Measurements from ENCODE around the gene SIRT2. TPM values are rescaled to one million over a fixed set of nuclear protein-coding genes. Genes with fewer than 3 reads are reported as not detected.

The SIRT2 gene
- total RNA-seq, 2 experiments from 2014 or later = 36.4 to 40.3 TPM

- Mint-ChIP-seq H3K27me3 (ENCODE audit: low read depth) (no peaks in the 10 kb centered on the region), H3K4me3 (peak overlapping the region; percentile 47), H3K27ac (peak overlapping the region; percentile 72), H3K4me1 (ENCODE audit: low read depth) (peaks cover 66% of the 10 kb centered on the region), H3K9me3 (ENCODE audit: insufficient read depth) (no peaks in the 10 kb centered on the region), H3K36me3 (ENCODE audit: low read depth) (peaks cover 91% of the 10 kb centered on the region)
- CTCF ChIA-PET = interaction anchor here (1.4 kb wide), 1 partner anchor 9 kb away, joined by 5 read pairs; the partner anchor contains the start of gene ECH1
- POLR2A ChIA-PET = interaction anchor here (1.1 to 3.1 kb wide), 2 partner anchors 9 kb away, joined by 3 to 14 read pairs; partner anchors contain the start of genes ECH1 and HNRNPL
- DNase-seq (no peak), ATAC-seq (no peak)
Measured at GRCh38 chr19:38840583-38840968, 58.8 kb downstream of the SIRT2 start.

- DNase-seq (no peak), ATAC-seq (no peak)
- Mint-ChIP-seq H3K4me3 (no peak overlapping the region), H3K4me1 (ENCODE audit: low read depth) (peaks cover 63% of the 10 kb centered on the region), H3K27me3 (ENCODE audit: low read depth) (no peaks in the 10 kb centered on the region), H3K9me3 (ENCODE audit: insufficient read depth) (no peaks in the 10 kb centered on the region), H3K27ac (peak overlapping the region; percentile 25), H3K36me3 (ENCODE audit: low read depth) (peaks cover 91% of the 10 kb centered on the region)
- ChIA-PET POLR2A (interaction anchor here (3.1 kb wide), 1 partner anchor 9 kb away, joined by 14 read pairs; the partner anchor contains the start of gene HNRNPL), CTCF (interaction anchor here (1.4 kb wide), 1 partner anchor 9 kb away, joined by 5 read pairs; the partner anchor contains the start of gene ECH1)
Measured at GRCh38 chr19:38839816-38840582, 59.4 kb downstream of the SIRT2 start.

GRCh38 chr19:38838986-38839761, 60.2 kb downstream of the SIRT2 start:
- Mint-ChIP-seq H3K4me1 (ENCODE audit: low read depth) (peaks cover 56% of the 10 kb centered on the region), H3K27ac (peak overlapping the region; percentile 55), H3K9me3 (ENCODE audit: insufficient read depth) (no peaks in the 10 kb centered on the region), H3K27me3 (ENCODE audit: low read depth) (no peaks in the 10 kb centered on the region), H3K36me3 (ENCODE audit: low read depth) (peaks cover 86% of the 10 kb centered on the region), H3K4me3 (no peak overlapping the region)
- ChIA-PET POLR2A (interaction anchor here (1.0 to 3.1 kb wide), 2 partner anchors 10 to 39 kb away, joined by 3 to 14 read pairs; partner anchors contain the start of gene HNRNPL), CTCF (interaction anchor here (1.2 kb wide), 1 partner anchor 49 kb away, joined by 3 read pairs; no protein-coding TSS in a partner anchor)
- ATAC-seq = no peak
- no peak for DNase-seq

DNA sequence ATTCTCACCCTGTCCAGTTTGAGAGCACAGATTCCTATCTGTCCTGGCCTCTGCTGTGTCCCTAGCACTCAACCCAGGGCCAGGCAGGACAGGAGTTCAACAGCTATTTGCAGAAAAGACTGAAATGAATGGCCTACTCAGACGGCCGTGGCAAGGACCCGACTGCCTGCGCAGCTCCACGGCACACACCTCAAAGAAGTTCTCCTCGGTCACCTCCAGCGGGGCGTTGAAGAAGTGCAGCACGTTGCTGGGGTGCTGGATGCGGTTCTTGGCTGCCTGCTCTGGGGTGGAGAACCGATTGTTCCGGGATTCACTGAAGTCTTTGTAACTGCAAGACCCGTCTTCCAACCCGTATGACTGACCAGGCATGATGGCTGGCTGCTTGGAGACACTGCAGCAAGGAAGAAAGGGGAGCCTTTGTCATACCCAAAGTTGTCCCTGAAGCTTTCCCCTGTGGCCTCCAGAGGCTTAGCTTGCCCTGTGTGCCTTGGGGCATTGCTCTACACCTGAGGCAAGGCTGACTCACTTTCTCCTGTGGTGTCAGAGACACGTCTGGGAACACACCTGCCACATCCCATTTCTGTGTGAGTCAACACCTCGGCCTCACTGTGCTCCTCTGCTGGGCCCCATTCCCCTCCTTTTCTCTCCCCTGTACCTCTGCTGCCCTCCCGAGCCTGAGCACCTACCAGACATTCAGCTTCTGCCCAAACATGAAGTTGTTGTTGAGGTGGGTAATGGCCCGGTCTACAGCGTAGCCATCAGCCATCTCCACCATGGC, 61.0 kb downstream of the SIRT2 start:
- no peak for ATAC-seq
- no peaks in the 10 kb centered on the region for H3K27me3 Mint-ChIP-seq (ENCODE audit: low read depth)
- ChIA-PET POLR2A (interaction anchor here (0.6 to 3.1 kb wide), 5 partner anchors 10 to 1582 kb away, joined by 3 to 14 read pairs (median 3); partner anchors contain the start of gene HNRNPL), CTCF (interaction anchor here (0.8 to 1.2 kb wide), 2 partner anchors 49 to 92 kb away, joined by 3 to 4 read pairs; partner anchors contain the start of gene SARS2)
- H3K4me3 Mint-ChIP-seq = no peak overlapping the region
- peaks cover 78% of the 10 kb centered on the region for H3K36me3 Mint-ChIP-seq (ENCODE audit: low read depth)
- peaks cover 51% of the 10 kb centered on the region for H3K4me1 Mint-ChIP-seq (ENCODE audit: low read depth)
- DNase-seq = peak; percentile 28
- H3K9me3 Mint-ChIP-seq (ENCODE audit: insufficient read depth) = no peaks in the 10 kb centered on the region
- H3K27ac Mint-ChIP-seq = peak overlapping the region; percentile 55

GRCh38 chr19:38837656-38838121, 61.7 kb downstream of the SIRT2 start:
- Mint-ChIP-seq H3K27ac (no peak overlapping the region), H3K9me3 (ENCODE audit: insufficient read depth) (no peaks in the 10 kb centered on the region), H3K27me3 (ENCODE audit: low read depth) (no peaks in the 10 kb centered on the region), H3K36me3 (ENCODE audit: low read depth) (peaks cover 71% of the 10 kb centered on the region), H3K4me1 (ENCODE audit: low read depth) (peaks cover 44% of the 10 kb centered on the region), H3K4me3 (no peak overlapping the region)
- no peak for ATAC-seq
- CTCF ChIA-PET = interaction anchor here (0.8 kb wide), 1 partner anchor 92 kb away, joined by 4 read pairs; the partner anchor contains the start of gene SARS2
- DNase-seq = no peak
- POLR2A ChIA-PET = interaction anchor here (0.6 to 3.1 kb wide), 6 partner anchors 10 to 1582 kb away, joined by 3 to 14 read pairs (median 3); partner anchors contain the start of genes HNRNPL, MRPS12 and SARS2

DNA sequence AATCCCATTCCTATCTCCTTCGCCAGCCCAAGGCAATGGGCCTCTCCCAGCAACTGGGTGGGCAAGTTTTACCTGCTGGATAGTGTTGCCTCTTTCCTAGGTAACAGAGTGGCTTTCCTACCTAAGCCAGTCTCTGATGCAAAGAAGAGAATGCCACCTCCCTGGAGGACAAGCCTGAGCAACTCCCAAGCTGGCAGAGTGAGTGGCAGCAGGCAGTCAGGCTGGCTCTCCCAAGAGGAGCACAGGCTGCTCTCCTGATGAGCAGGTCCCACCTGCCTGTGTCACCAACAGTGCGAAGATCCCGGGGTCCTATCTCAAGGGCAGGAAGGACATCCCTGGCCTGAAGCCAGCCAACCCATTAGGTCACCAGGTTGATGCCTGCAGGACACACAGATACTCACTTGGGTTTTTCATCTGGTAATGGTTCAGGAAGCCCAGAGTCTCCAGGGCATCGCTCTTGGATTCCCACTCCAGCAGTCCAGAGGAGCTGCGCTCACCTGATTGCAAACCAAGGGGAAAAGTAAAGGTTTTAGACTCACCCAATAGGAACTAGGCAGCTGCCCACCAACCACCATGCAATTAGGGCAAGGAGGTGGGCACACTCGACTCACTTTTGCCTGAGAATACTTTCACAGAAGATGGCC, 62.3 kb downstream of the SIRT2 start:
- Mint-ChIP-seq H3K27me3 (ENCODE audit: low read depth) (no peaks in the 10 kb centered on the region), H3K36me3 (ENCODE audit: low read depth) (peaks cover 66% of the 10 kb centered on the region), H3K9me3 (ENCODE audit: insufficient read depth) (no peaks in the 10 kb centered on the region), H3K4me1 (ENCODE audit: low read depth) (peaks cover 42% of the 10 kb centered on the region), H3K4me3 (no peak overlapping the region), H3K27ac (peak overlapping the region; percentile 57)
- ChIA-PET POLR2A (interaction anchor here (0.6 to 1.2 kb wide), 3 partner anchors 42 to 1583 kb away, joined by 3 read pairs; partner anchors contain the start of genes MRPS12 and SARS2), CTCF (no interaction called here)
- no peak for DNase-seq
- no peak for ATAC-seq

GRCh38 chr19:38836159-38836982, 63.0 kb downstream of the SIRT2 start:
- no peaks in the 10 kb centered on the region for H3K27me3 Mint-ChIP-seq (ENCODE audit: low read depth)
- H3K4me1 Mint-ChIP-seq (ENCODE audit: low read depth) = peaks cover 39% of the 10 kb centered on the region
- H3K36me3 Mint-ChIP-seq (ENCODE audit: low read depth) = peaks cover 58% of the 10 kb centered on the region
- H3K4me3 Mint-ChIP-seq = no peak overlapping the region
- peak overlapping the region; percentile 34 for H3K27ac Mint-ChIP-seq
- DNase-seq (no peak), ATAC-seq (no peak)
- ChIA-PET POLR2A (interaction anchor here (0.7 kb wide), 2 partner anchors 52 to 1915 kb away, joined by 3 read pairs; no protein-coding TSS in a partner anchor), CTCF (interaction anchor here (1.6 kb wide), 1 partner anchor 94 kb away, joined by 8 read pairs; the partner anchor contains the start of genes MRPS12 and SARS2)
- H3K9me3 Mint-ChIP-seq (ENCODE audit: insufficient read depth) = no peaks in the 10 kb centered on the region

- no peak overlapping the region for H3K4me3 Mint-ChIP-seq
Measured at GRCh38 chr19:38834590-38834989, 64.8 kb downstream of the SIRT2 start.

DNA sequence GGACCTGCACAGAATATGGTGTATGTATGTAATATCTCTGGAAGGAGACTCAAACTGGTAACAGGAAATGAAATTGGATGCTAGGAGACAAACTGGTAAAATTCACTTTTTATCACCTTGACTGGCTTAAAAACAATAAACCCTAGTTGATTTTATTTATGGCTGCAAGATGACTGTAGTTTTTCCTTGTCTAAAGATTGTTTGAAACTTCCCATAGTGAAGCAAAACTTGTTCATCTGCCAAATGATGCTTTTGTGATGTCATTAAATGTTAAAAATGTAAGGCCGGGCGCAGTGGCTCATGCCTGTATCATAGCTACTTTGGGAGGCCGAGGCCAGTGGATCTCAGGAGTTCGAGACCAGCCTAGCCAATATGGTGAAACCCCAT, 65.3 kb downstream of the SIRT2 start:
- ATAC-seq (no peak), DNase-seq (no peak)
- ChIA-PET CTCF (interaction anchor here (0.9 to 1.1 kb wide), 3 partner anchors 12 to 431 kb away, joined by 3 read pairs; partner anchors contain the start of gene FAM98C), POLR2A (interaction anchor here (1.0 kb wide), 1 partner anchor 8 kb away, joined by 3 read pairs; no protein-coding TSS in a partner anchor)
- Mint-ChIP-seq H3K4me3 (no peak overlapping the region), H3K9me3 (ENCODE audit: insufficient read depth) (no peaks in the 10 kb centered on the region), H3K27ac (no peak overlapping the region), H3K36me3 (ENCODE audit: low read depth) (peaks cover 46% of the 10 kb centered on the region), H3K4me1 (ENCODE audit: low read depth) (peaks cover 35% of the 10 kb centered on the region), H3K27me3 (ENCODE audit: low read depth) (no peaks in the 10 kb centered on the region)

More at GRCh38 chr19:38834590-38834989, 64.8 kb downstream of the SIRT2 start:
- no peaks in the 10 kb centered on the region for H3K27me3 Mint-ChIP-seq (ENCODE audit: low read depth)
- ChIA-PET POLR2A (interaction anchor here (0.6 to 1.0 kb wide), 3 partner anchors 8 to 15 kb away, joined by 3 read pairs; no protein-coding TSS in a partner anchor), CTCF (interaction anchor here (0.9 to 1.1 kb wide), 3 partner anchors 12 to 432 kb away, joined by 3 read pairs; partner anchors contain the start of gene FAM98C)
- peaks cover 51% of the 10 kb centered on the region for H3K36me3 Mint-ChIP-seq (ENCODE audit: low read depth)
- H3K4me1 Mint-ChIP-seq (ENCODE audit: low read depth) = peaks cover 40% of the 10 kb centered on the region
- peak overlapping the region; percentile 49 for H3K27ac Mint-ChIP-seq
- no peak for ATAC-seq
- no peaks in the 10 kb centered on the region for H3K9me3 Mint-ChIP-seq (ENCODE audit: insufficient read depth)
- DNase-seq = no peak

DNA sequence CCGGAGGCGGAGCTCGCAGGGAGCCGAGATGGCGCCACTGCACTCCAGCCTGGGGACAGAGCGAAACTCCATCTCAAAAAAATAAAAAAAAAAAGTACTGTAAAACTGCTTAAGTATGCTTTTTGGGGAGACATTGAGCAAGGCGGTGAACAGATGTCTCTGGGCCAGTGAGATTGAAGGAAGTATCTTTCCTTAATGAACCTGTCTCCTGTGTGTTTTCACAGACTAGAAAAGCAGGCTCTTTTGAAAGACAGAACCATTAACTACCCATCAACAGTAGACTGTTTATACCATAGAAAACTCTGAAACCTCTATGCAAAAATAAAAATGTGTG, 66.4 kb downstream of the SIRT2 start:
- Mint-ChIP-seq H3K27ac (no peak overlapping the region), H3K36me3 (ENCODE audit: low read depth) (peaks cover 40% of the 10 kb centered on the region), H3K27me3 (ENCODE audit: low read depth) (no peaks in the 10 kb centered on the region), H3K9me3 (ENCODE audit: insufficient read depth) (no peaks in the 10 kb centered on the region), H3K4me1 (ENCODE audit: low read depth) (peaks cover 31% of the 10 kb centered on the region), H3K4me3 (peak overlapping the region; percentile 3)
- no peak for DNase-seq
- no peak for ATAC-seq
- ChIA-PET CTCF (no interaction called here), POLR2A (interaction anchor here (3.1 kb wide), 1 partner anchor 15 kb away, joined by 27 read pairs; the partner anchor contains the start of gene HNRNPL)
